Activated CD4-positive, alpha-beta T cell treated with anti-CD3 and anti-CD28 coated beads for 24 hours (primary cell): Measurements from ENCODE around the gene MLIP.
"Not testable (repeated sequence)": the region's sequence is repeated elsewhere in the genome, so short reads cannot be mapped to it uniquely, and the experiment has no call there.

ENCODE experiments used
- DNase-seq, 2 donors: peaks; one replicate each; pipeline ENCODE4 v3.0.0-alpha.2; 2020; ENCODE audit warnings: low read depth in 2 of 2

MLIP gene

DNA sequence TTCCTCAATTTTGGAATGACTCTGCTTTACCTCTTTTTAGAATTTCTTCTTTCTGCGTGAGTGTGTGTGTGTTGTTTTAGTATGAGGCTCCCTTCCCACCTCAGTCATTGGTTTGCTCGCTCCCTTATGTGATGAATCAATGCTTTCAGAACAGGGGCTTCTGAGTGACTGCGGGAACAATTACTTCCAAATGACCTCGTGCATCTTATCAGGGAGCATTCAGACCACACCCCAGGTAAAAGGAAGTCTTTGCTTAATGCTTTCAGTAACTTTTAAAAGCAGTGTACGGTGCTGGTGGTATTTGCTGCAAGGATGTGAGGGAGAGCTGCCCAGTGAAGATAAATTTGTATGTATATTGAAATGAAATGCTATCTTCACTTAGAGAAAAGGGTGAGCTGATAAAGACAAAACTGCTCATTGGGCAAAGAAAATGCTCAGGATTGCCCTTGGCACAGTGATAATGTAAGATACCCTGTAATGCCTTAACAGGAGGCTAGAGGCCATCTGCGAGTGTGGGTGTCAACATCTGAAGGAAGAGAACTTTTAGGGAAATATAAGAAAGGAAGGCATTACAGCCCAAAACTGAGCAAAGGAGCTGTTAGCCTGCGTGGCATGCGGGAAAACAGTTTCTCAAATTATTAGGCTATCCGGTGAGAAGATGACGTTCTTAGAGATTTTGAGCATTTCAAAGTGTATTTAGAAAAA, at the start of gene MLIP:
Gene MLIP, plus strand, starts transcription at position 103 of the 705 bp plus-strand sequence. Its CDS starts 37 bp downstream, at position 140.
- no peak for DNase-seq

- DNase-seq, result no peak
Measured at GRCh38 chr6:54063228-54063539, 48.1 kb upstream of the MLIP start.

DNA sequence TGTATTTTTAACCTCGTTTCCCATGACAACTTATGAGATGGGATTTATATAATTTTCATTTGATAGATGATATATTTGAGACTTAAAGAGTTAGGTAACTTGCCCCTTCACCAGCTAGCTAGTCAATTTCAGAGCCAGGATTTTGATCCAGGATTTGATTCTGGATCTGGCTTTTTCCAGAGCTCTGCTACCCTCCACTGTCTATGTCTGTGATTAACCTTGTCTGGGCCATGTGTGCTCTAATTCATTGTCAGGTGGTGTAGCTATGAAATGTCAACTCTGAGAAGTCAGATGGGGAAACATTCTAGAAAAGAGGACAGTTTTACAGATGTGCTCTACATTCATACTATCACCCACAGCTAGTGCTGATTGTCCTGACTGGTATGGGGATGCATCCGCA, 42.5 kb upstream of the MLIP start:
- no peak for DNase-seq

DNA sequence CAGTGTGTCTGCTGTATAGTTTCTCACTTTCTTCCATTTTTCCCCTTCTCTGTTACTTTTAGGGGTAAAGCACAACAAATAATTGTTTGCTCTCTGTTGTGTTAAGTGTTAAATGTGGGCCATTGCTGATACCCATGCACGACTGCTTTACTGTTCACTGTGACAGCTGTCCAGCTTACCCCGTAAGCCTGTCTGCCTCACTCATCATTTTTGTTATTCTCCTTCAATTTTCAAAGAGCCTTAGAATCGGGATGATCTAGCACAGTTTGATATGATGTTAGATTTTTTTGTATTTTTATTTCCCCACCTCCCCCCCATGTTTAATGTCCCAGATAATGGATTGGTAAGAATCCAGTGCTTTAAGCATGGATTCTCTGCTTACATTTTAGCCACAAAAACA, 41.2 kb upstream of the MLIP start:
- no peak for DNase-seq

DNA sequence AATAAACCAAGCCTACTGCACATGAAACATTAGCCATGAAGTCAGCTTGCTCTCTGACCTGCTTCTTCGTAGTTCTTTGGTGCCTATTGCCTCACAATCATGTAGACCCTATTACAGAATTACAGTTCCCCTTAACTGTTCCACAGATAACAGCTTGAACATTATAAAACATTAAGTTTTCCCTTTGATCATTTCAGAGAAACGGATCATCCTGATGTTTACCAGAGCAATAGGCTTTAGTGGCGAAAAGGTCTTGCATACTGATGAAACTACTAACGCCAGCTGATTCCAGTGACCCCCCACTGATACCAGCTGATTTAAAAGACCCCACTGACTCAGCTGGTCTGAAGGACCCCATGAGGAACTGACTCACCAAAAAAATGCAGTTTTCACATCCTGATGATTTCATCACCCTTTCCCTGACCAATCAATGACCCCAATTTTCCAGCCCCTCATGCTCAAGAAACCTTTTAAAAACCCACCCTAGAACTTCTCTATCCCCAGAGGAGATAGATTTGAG, 39.4 kb upstream of the MLIP start:
- no peak for DNase-seq

DNA sequence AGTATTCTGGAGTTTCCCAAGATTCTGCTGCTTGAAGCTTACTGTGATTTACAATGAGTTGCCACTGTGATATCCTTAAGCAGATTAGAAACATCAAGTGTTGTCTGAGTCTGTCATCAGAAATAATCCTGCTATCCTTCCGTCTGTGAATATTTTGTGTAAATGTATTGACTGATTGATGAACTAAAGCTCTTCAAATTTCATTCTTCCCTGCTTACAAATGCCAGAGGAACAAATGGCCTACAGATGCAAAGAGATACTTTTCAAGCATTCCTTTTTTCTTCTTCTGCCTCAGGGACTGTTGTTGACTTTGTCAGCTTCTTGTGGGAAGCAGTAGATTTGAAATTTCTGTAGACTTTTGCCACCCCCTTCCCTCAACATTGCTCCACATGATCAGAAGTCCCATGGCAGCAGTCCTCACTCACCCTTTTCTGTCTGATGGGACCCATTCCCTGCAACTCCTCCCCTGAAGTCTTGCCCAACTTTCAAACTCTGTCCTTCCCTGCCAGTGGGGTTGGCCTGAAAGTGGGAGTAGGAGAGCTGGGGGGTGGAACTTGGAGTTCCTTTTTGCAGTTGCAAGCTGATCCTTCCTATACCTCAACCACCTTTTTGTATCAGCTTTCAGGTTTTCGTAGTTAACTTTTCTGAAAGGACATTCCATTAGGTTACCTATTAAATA, 38.5 kb upstream of the MLIP start:
- no peak for DNase-seq

- no peak for DNase-seq
Measured at GRCh38 chr6:54073487-54073886, 37.8 kb upstream of the MLIP start.

- DNase-seq, result no peak
Measured at GRCh38 chr6:54074109-54074508, 37.1 kb upstream of the MLIP start.

DNA sequence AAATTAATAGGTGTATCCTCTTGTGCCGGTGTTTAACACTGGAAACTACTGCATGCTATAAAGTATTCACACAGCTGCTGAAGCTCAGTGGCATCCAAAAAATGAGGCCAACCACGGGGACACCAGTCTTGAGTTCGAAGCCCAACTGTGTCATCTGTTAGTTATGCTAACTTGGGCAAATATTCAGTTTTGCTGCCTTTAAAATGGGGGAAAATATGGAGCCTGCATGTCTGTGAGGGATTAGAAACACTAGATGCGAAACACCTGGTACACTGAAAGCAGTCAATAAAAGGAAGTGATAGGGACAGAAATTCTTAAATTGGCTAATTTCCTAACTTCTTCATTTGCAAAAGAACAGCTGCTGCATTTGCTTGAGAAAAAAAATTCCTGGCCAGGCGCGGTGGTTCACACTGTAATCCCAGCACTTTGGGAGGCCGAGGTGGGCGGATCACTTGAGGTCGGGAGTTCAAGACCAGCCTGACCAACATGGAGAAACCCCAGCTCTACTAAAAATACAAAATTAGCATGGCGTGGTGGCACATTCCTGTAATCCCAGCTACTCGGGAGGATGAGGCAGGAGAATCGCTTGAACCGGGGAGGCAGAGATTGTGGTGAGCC, 36.6 kb upstream of the MLIP start:
- no peak for DNase-seq

DNA sequence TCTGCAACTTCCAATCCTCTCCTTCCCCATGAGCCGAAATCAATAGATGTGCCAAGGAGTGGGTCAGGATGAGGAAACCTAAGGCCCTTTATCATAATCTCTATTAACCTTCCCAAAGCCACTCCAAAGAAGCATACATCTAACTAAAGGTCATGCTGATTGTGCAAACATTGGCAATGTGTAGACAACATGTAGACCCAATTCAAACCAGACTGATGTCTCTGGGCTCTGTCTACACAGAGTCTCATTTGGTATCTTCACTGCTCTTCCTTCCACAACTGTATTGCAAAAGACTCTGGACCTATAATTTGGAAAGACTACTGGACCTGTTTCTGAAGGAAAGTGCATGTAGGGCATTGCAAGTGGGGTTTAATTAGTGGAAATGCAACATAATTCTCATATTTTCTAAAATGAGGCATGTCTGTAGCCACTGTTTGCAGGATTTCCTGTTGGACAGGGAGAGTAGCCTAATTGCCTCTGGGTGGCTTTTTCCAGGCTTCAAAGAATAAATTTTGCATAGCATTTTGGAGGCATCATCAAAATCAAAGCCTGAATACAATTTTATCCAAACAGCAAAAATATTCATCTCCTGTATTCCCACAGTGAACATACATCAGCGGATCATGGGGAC, 35.0 kb upstream of the MLIP start:
- no peak for DNase-seq

- DNase-seq, result not testable (repeated sequence)
Measured at GRCh38 chr6:54081499-54081898, 29.7 kb upstream of the MLIP start.

DNA sequence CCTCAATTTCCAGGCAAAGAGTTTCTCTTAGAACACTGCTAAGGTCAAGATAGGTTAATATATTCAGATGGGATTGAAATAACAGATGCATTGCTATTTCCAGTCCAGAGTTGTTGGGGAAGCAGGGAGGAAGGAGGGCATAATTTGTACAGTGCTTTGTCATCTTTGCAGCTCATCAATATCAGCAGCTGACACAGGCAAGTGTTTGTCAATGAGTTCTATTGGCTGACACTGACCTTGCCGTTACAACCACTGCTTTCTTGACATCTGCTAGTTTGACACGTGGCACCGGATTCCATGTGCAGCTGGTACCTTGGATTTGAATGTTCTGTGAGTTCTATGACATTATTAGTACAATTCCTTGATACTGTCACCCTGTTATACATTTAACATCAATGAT, 28.0 kb upstream of the MLIP start:
- no peak for DNase-seq

DNA sequence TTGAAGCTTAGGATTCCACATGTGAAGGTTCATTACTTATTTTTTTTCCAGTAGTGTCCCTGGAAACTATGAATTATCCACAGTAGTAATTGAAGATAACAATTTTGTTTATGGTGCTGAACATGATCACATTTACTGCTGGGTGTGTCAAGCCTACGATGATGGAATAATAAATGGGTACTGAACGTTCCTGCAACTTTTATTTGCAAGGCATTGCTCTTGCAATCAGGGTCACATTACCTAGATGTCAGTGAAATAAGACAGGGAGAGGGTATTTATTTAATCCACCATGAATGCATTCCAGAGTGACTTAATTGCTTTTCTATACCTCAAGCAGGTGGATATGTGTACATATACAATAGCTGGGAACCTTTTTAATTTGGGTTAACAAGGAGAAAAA, 27.0 kb upstream of the MLIP start:
- no peak for DNase-seq

DNA sequence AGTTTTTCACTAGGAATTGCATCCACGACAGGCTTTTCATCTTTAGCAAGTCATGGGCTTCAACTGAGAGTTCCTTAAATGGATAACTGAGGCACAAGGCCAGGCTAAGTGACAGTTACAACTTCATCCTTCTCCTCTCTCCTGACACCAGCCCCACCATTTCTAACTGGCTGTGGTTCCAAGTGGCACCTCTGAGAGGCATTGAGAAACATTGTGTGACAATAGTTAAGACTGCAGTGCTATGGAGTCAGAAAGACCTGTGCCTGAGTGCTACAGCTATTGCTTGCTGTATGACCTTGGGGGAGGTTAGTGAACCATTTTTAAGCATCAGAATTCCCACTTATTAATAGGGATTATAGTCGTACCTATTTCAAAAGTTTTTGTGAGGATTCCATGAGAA, 26.2 kb upstream of the MLIP start:
- DNase-seq, result no peak

- no peak for DNase-seq
Measured at GRCh38 chr6:54085541-54085940, 25.7 kb upstream of the MLIP start.

DNA sequence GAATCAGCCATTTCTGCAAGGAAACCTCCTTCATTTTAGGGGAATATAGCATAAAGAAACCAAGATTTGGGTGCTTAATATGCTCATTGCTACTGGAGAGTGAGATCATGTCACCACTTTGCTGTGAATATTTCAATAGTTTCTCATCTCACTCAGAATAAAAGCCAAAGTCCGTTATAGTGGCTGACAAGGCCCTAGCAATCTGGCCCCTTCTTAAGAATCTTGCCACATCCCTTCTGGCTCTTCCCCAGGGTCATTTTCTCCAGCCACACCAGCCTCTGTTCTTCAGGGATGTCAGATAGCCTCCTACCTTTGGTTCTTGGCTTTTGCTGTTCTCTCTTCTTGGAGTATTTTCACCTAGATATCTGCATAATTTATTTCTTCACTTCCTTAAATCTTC, 24.8 kb upstream of the MLIP start:
- DNase-seq, result no peak

- no peak for DNase-seq
Measured at GRCh38 chr6:54087721-54088120, 23.5 kb upstream of the MLIP start.

GRCh38 chr6:54093326-54093948, 17.8 kb upstream of the MLIP start:
- no peak for DNase-seq

GRCh38 chr6:54094293-54094692, 16.9 kb upstream of the MLIP start:
- no peak for DNase-seq

- no peak for DNase-seq
Measured at GRCh38 chr6:54094786-54095185, 16.5 kb upstream of the MLIP start.

DNA sequence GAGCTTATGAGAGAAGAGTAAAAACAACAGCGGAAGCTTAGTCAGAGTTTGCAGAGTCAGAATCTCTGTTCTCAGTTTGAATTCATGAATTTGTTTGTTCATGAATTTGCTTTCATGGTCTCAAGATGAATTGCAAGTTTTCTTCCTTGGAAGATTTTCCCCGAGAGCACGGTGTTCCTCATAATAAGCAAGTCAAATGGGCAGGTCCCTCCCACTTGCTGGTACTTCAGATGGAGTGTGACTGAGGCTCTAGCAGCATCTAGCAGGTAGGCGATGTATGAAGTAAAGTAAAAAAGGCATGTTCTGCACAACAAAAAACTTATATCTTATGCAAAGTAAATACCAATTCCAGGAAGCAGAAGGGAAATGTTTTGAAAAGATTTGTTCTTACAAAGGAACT, 15.5 kb upstream of the MLIP start:
- DNase-seq, result no peak

DNA sequence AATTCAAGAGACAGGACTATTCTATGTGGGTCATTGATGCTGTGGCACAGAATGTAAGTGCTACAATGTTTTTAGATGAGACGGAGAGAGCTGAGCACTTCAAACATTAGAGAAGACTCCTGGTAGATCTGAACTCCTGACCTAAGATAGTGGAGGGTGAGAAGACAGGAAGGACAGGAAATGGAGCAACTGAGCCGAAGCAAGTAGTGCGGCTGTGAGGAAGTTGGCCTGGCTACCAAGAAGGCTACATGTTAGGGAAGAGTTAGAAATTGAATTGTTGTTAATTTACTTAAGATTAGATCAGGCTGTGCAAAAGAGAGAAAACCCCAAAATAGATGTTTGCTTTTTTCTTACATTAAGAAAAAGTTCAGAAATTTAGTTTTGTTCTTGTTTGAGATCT, 14.4 kb upstream of the MLIP start:
- DNase-seq, result no peak
